Glutamatergic neuron (in vitro differentiated cells): ENCODE results near the gene UMAD1. TPM values are rescaled to one million over a fixed set of nuclear protein-coding genes. Genes with fewer than 3 reads are reported as not detected.
"Not testable (repeated sequence)": the region's sequence is repeated elsewhere in the genome, so short reads cannot be mapped to it uniquely, and the experiment has no call there.

Experiments
- DNase-seq: peaks from one replicate; pipeline ENCODE4 v3.0.0; 2022
- H3K27ac Mint-ChIP-seq: one replicate; pipeline ENCODE4 v1.8.0; 2020; ENCODE audit warnings: mild to moderate bottlenecking, mixed read lengths, inconsistent platforms; ENCODE audit not compliant: unreplicated experiment
- H3K27me3 Mint-ChIP-seq: one replicate; pipeline ENCODE4 v1.8.0; 2020; ENCODE audit warnings: mild to moderate bottlenecking, moderate library complexity, mixed read lengths, inconsistent platforms; ENCODE audit not compliant: unreplicated experiment
- H3K36me3 Mint-ChIP-seq: one replicate; pipeline ENCODE4 v1.8.0; 2020; ENCODE audit warnings: mild to moderate bottlenecking, mixed read lengths, inconsistent platforms; ENCODE audit not compliant: unreplicated experiment
- H3K4me1 Mint-ChIP-seq: one replicate; pipeline ENCODE4 v1.8.0; 2020; ENCODE audit warnings: mild to moderate bottlenecking, low read depth, mixed read lengths, inconsistent platforms; ENCODE audit not compliant: unreplicated experiment
- H3K4me3 Mint-ChIP-seq: one replicate; pipeline ENCODE4 v1.8.0; 2020; ENCODE audit warnings: mild to moderate bottlenecking, mixed read lengths, inconsistent platforms; ENCODE audit not compliant: unreplicated experiment
- H3K9me3 Mint-ChIP-seq: one replicate; pipeline ENCODE4 v1.8.0; 2020; ENCODE audit warnings: mild to moderate bottlenecking, moderate library complexity, mixed read lengths, inconsistent platforms; ENCODE audit not compliant: unreplicated experiment
- total RNA-seq: library from RNA; stranded (reverse); fragmentation: NEBNext Ultra II Directional; extraction: Animal tissue kit (Norgen Biotek cat#: 25700); gene quantifications from one replicate; pipeline ENCODE4 v1.2.1, GENCODE V29; 2021; ENCODE audit not compliant: unreplicated experiment
- TF ChIP-seq, protein P1 (sequence below): fragments of 200-600 bp; sonication (generic); IDR thresholded peaks from one replicate; pipeline ENCODE4 v1.5.0; 2021; ENCODE audit not compliant: partially characterized antibody, unreplicated experiment

Gene UMAD1
- total RNA-seq, 1 donor from 2014 or later = 5.2 TPM

DNA sequence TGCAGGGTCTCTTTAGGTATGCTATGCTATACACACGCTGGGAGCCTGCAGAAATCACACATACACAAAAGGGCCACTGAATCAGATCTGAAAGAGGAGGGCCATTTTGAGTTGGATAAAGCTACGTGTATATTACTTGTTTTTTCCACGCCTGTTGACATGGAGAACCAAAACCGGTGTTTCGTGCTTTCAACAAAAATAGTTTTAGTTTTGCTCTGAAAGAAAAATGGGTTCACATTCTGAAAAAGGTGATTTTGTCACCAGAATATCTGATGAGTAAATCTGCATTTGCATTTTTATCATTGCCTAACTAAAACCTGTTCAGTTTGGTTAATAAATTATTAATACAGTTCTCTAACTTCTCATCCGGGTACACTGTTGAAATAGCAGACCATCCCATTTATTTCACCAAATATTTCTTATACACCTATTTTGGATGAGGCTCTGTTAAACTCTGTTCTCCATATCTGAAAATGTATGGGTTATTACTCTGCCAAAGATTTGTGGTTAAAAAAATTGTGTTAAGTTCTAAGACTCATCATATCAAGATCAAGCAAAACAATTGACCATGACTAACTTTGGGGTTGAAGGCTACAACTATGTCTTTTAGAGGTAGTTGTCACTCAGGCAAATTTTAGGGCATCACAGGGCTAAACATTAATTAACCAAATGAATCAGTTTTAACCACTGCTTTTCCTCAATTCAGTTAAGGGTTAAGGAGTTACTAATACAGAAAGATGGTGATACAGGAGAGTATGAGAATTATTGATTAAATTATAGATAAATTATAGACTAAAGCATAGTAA lies 179.1 kb downstream of the UMAD1 start:
- peaks cover 6% of the 10 kb centered on the region for H3K9me3 Mint-ChIP-seq
- peak overlapping the region; percentile 53 for H3K27ac Mint-ChIP-seq
- TF ChIP-seq, protein P1, sequence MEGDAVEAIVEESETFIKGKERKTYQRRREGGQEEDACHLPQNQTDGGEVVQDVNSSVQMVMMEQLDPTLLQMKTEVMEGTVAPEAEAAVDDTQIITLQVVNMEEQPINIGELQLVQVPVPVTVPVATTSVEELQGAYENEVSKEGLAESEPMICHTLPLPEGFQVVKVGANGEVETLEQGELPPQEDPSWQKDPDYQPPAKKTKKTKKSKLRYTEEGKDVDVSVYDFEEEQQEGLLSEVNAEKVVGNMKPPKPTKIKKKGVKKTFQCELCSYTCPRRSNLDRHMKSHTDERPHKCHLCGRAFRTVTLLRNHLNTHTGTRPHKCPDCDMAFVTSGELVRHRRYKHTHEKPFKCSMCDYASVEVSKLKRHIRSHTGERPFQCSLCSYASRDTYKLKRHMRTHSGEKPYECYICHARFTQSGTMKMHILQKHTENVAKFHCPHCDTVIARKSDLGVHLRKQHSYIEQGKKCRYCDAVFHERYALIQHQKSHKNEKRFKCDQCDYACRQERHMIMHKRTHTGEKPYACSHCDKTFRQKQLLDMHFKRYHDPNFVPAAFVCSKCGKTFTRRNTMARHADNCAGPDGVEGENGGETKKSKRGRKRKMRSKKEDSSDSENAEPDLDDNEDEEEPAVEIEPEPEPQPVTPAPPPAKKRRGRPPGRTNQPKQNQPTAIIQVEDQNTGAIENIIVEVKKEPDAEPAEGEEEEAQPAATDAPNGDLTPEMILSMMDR = no peak
- DNase-seq = no peak
- H3K4me3 Mint-ChIP-seq = no peak overlapping the region
- no peaks in the 10 kb centered on the region for H3K27me3 Mint-ChIP-seq
- peaks cover 28% of the 10 kb centered on the region for H3K4me1 Mint-ChIP-seq
- no peaks in the 10 kb centered on the region for H3K36me3 Mint-ChIP-seq

DNA sequence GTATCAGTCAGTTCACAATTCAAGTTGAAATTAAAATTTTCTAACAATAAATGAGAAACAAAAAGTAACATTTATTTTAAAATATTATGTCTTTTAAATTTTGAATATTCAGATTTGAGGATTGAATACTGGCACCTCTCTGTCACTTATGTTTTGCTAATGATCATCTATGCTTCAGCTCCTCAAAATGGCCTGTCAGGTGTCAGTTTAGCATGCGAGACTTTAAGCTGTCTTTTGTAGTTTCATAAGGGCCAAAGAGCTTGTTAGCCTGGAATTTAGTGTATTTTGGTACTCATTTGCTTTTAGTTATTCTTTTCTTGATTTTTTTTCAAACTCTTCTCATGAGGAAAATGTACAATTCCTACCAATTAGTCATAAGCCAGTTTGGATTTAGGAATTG lies 179.9 kb downstream of the UMAD1 start:
- no peak for DNase-seq
- peaks cover 6% of the 10 kb centered on the region for H3K9me3 Mint-ChIP-seq
- peaks cover 28% of the 10 kb centered on the region for H3K4me1 Mint-ChIP-seq
- no peaks in the 10 kb centered on the region for H3K27me3 Mint-ChIP-seq
- H3K36me3 Mint-ChIP-seq = peaks cover 4% of the 10 kb centered on the region
- no peak overlapping the region for H3K4me3 Mint-ChIP-seq
- TF ChIP-seq, protein P1 = no peak
- no peak overlapping the region for H3K27ac Mint-ChIP-seq

DNA sequence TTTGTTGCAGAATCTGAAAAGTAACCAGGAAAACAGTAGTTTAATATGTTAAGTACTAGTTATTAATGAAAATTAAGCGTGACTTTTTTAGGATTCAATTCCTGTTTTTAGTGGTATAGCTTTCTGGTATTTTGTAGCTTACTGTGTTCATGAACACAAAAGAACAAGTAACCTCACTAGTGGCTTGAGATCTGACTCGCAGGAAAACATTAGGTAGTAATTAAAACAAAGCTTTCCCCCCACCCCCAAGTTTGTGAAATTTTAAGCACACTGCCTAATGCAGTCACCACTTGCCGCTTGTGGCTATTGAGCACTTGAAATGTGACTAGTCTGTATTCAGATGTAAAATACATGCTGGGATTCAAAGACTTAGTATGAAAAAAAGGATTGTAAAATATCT lies 180.4 kb downstream of the UMAD1 start:
- Mint-ChIP-seq H3K9me3 (peaks cover 6% of the 10 kb centered on the region), H3K4me3 (peak overlapping the region; percentile 9), H3K27me3 (no peaks in the 10 kb centered on the region), H3K4me1 (peaks cover 28% of the 10 kb centered on the region), H3K27ac (no peak overlapping the region), H3K36me3 (peaks cover 4% of the 10 kb centered on the region)
- DNase-seq = no peak
- TF ChIP-seq, protein P1 = no peak

DNA sequence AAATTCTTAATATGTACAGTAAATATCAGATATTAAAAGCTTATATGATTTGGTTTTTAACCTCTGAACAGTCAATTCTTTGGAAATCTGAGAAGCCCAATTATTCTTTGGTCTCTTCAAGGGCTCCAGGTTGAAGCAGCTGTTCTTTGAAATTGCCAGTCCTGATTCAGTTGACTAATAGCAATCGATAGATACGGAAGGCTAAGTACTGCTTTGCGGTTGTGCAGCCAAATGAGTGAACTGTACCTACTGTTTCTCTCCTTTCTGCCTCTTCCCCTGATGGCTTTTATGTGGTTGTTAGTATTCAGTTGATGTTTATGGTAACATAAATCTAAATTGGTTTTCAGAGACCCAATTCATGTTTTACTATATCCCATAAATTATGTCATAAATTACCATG lies 181.0 kb downstream of the UMAD1 start:
- Mint-ChIP-seq H3K9me3 (peaks cover 6% of the 10 kb centered on the region), H3K36me3 (peaks cover 4% of the 10 kb centered on the region), H3K27ac (peak overlapping the region; percentile 3), H3K4me1 (peaks cover 28% of the 10 kb centered on the region), H3K27me3 (no peaks in the 10 kb centered on the region), H3K4me3 (no peak overlapping the region)
- peak; percentile 18 for DNase-seq
- TF ChIP-seq, protein P1 = no peak

DNA sequence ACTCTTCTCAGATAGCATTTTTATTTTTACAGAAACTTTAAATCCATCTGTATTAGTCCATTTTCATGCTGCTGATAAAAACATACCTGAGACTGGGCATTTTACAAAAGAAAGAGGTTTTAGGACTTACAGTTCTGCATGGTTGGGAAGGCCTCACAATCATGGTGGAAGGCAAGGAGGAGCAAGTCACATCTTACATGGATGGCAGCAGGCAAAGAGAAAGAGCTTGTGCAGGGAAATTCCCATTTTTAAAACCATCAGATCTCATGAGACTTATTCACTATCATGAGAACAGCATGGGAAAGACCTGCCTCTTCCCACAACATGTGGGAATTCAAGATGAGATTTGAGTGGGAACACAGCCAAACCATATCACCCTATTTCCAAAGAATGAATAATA lies 184.7 kb downstream of the UMAD1 start:
- H3K9me3 Mint-ChIP-seq, DNase-seq, H3K4me3 Mint-ChIP-seq, H3K27ac Mint-ChIP-seq, H3K36me3 Mint-ChIP-seq, H3K27me3 Mint-ChIP-seq: not testable (repeated sequence)
- H3K4me1 Mint-ChIP-seq = peaks cover 24% of the 10 kb centered on the region
